Peyer's patch (tissue), 4 donors: Measurements from ENCODE around the gene SUGCT. TPM values are rescaled to one million over a fixed set of nuclear protein-coding genes. Genes with fewer than 3 reads are reported as not detected.

Source experiments
- DNase-seq, 3 donors: peaks; one replicate each; pipeline ENCODE4 v3.0.0-alpha.2; 2017 to 2019
- H3K27ac ChIP-seq, 4 donors: fragments of 200-600 bp; sonication (generic); one replicate each; pipeline ENCODE4 v1.5.1; 2016 to 2019
- H3K27me3 ChIP-seq, 2 donors: fragments of 200-600 bp; sonication (generic); one replicate each; pipeline ENCODE4 v1.5.1; 2019
- H3K36me3 ChIP-seq, 3 donors: fragments of 200-600 bp; sonication (generic); one replicate each; pipeline ENCODE4 v1.5.1; 2016 to 2019
- H3K4me1 ChIP-seq, 4 donors: fragments of 200-600 bp; sonication (generic); one replicate each; pipeline ENCODE4 v1.5.1; 2016 to 2019
- H3K4me3 ChIP-seq, 4 donors: fragments of 200-600 bp; sonication (generic); 1 replicate in 3 of 4; 2 replicates in 1 of 4; pipeline ENCODE4 v1.5.1; 2016 to 2019; ENCODE audit warnings: mild to moderate bottlenecking in 1 of 4
- H3K9me3 ChIP-seq, 4 donors: fragments of 200-600 bp; sonication (generic); one replicate each; pipeline ENCODE4 v1.5.1; 2016 to 2019; ENCODE audit warnings: mild to moderate bottlenecking in 1 of 4
- CTCF ChIP-seq, 6 experiments: fragments of 450-650 bp in 4 of 6; fragments of 200-600 bp in 2 of 6; sonication (generic) in 1 of 6; IDR thresholded peaks; one replicate each; pipeline ENCODE4 v1.5.1; 2017 to 2019; ENCODE audit warnings: antibody characterized with exemption in 6 of 6, mild to moderate bottlenecking in 3 of 6, moderate library complexity in 1 of 6
- POLR2A ChIP-seq, 2 donors: fragments of 450-650 bp; IDR thresholded peaks; one replicate each; pipeline ENCODE4 v1.5.1; 2017; ENCODE audit warnings: antibody characterized with exemption in 2 of 2, mild to moderate bottlenecking in 2 of 2, moderate library complexity in 2 of 2
- total RNA-seq, 4 donors: library from RNA; depleted of rRNA; stranded (reverse); fragments of >200 nt; gene quantifications; one replicate each; pipeline ENCODE4 v1.1.0, GENCODE V29; 2016

Gene SUGCT
- total RNA-seq, 4 donors from 2014 or later, result 6.4 to 8.9 (median 8.3) TPM; not detected in 1

GRCh38 chr7:40437936-40438634, 303.3 kb downstream of the SUGCT start:
- Histone ChIP-seq H3K4me3 (no peak overlapping the region), H3K36me3 (no peaks in the 10 kb centered on the region), H3K27ac (no peak overlapping the region), H3K9me3 (peaks cover 0 to 8% (median 0%) of the 10 kb centered on the region in 4 donors), H3K4me1 (no peaks in the 10 kb centered on the region), H3K27me3 (no peaks in the 10 kb centered on the region)
- TF ChIP-seq CTCF (IDR thresholded peaks at IDR 0.05) (no peak), POLR2A (IDR thresholded peaks at IDR 0.05) (no peak)
- no peak for DNase-seq

- Histone ChIP-seq H3K4me3 (no peak overlapping the region), H3K27me3 (no peaks in the 10 kb centered on the region), H3K4me1 (no peaks in the 10 kb centered on the region), H3K36me3 (no peaks in the 10 kb centered on the region), H3K27ac (no peak overlapping the region), H3K9me3 (peaks cover 0 to 8% (median 0%) of the 10 kb centered on the region in 4 donors)
- TF ChIP-seq CTCF (IDR thresholded peaks at IDR 0.05) (no peak), POLR2A (IDR thresholded peaks at IDR 0.05) (no peak)
- no peak for DNase-seq
These were observed 304.9 kb downstream of the SUGCT start for GRCh38 chr7:40439686-40440085.

DNA sequence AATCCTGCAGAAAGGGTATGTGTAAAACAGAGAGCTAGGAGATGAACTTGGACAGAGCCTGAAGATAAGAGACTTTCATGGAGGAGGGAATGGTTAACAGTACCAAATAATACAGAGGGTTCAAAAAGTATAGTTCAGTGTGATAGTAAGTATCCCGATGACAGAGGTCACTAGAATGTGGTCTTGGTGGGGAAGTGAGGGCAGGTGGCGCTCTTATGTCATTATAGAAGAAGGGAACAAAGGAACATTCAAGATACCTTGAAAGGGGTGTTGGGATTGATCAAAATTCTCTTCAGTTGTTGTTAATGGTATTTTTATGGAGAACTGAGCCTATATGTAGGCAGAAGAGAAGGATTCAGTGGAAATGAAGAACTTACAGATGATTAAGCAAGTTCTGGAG, 312.5 kb downstream of the SUGCT start:
- no peak overlapping the region for H3K27ac ChIP-seq
- TF ChIP-seq POLR2A (IDR thresholded peaks at IDR 0.05) (no peak), CTCF (IDR thresholded peaks at IDR 0.05) (no peak)
- H3K9me3 ChIP-seq, result no peaks in the 10 kb centered on the region
- no peaks in the 10 kb centered on the region for H3K36me3 ChIP-seq
- no peak for DNase-seq
- no peaks in the 10 kb centered on the region for H3K4me1 ChIP-seq
- no peaks in the 10 kb centered on the region for H3K27me3 ChIP-seq
- no peak overlapping the region for H3K4me3 ChIP-seq

DNA sequence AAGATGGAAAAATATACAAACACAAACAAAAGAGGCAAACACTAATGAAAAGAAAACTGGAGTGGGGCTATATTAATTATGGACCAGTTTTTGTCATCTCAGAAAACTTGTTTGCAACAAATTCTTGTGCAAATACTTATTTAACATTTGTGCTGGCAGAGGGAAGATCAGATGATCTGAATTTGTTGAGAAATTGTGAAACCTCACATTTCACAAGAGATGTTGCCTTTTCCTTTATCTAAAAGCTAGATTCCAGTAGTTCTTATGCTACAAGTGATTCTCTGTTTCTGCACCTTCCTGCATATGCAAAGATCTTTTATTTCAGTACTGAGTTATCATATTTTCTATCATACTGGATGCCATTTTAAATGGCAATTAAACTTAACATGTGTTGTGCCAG, 320.7 kb downstream of the SUGCT start:
- Histone ChIP-seq H3K4me3 (no peak overlapping the region), H3K27ac (no peak overlapping the region), H3K36me3 (no peaks in the 10 kb centered on the region), H3K4me1 (no peaks in the 10 kb centered on the region), H3K27me3 (no peaks in the 10 kb centered on the region), H3K9me3 (no peaks in the 10 kb centered on the region)
- DNase-seq, result no peak
- TF ChIP-seq POLR2A (IDR thresholded peaks at IDR 0.05) (no peak), CTCF (IDR thresholded peaks at IDR 0.05) (no peak)

DNA sequence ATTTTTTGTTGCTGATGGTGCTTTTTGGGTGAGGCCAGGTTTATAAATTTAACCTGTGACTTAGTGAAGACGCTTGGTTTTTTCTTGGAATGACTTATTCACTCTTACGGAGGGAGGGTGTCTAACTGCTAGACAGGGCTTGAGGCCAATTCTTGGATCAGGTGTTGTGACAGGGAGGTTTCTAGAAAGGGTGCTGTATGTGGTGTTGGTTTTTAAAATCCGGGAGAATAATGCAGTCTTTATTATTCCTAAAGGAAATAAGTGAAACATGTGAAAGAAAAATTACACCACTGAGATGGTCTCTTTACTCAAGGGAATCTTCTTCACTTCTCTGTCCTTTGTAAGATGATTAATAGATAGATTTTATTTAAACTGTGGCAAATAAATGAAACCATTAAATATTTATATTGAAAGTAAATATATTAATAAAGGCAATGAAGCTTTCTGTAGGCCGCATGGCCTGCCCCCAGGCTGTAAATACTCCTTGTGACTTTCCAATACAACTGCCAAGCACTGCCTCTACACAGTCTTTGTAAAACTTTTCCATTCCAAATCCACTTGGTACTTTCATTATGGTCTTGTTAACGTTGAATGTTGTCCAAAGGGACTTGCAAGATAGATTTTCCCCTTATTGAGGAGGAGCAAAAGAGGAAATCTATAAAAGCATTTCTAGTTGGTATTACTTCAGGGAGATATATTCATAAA, 323.1 kb downstream of the SUGCT start:
- Histone ChIP-seq H3K4me3 (no peak overlapping the region), H3K27ac (no peak overlapping the region), H3K36me3 (no peaks in the 10 kb centered on the region), H3K4me1 (no peaks in the 10 kb centered on the region), H3K9me3 (no peaks in the 10 kb centered on the region), H3K27me3 (no peaks in the 10 kb centered on the region)
- DNase-seq, result no peak
- no peak for TF ChIP-seq POLR2A (IDR thresholded peaks at IDR 0.05)
- TF ChIP-seq CTCF (IDR thresholded peaks at IDR 0.05), result no peak
